GM18526 (cell line): ENCODE data around the gene CRIM1.

Experiments used
- POLR2A ChIP-seq: IDR thresholded peaks from 3 replicates; pipeline ENCODE4 v1.6.1; 2011; ENCODE audit not compliant: insufficient read length; ENCODE audit errors: extremely low read depth

The CRIM1 gene

GRCh38 chr2:36445185-36445866 is 89.7 kb downstream of the CRIM1 start:
- no peak for TF ChIP-seq POLR2A

- TF ChIP-seq POLR2A: no peak
These were observed 90.7 kb downstream of the CRIM1 start for GRCh38 chr2:36446294-36446693.

- no peak for TF ChIP-seq POLR2A
These were observed 93.6 kb downstream of the CRIM1 start for GRCh38 chr2:36449213-36449612.

GRCh38 chr2:36449943-36450392 is 94.4 kb downstream of the CRIM1 start:
- TF ChIP-seq POLR2A: no peak

- TF ChIP-seq POLR2A: no peak
These were observed 95.1 kb downstream of the CRIM1 start for GRCh38 chr2:36450466-36451196.

GRCh38 chr2:36451512-36451911 is 95.9 kb downstream of the CRIM1 start:
- TF ChIP-seq POLR2A: no peak

GRCh38 chr2:36452260-36452659 is 96.7 kb downstream of the CRIM1 start:
- TF ChIP-seq POLR2A: no peak

GRCh38 chr2:36453652-36454051 is 98.1 kb downstream of the CRIM1 start:
- TF ChIP-seq POLR2A: no peak

- no peak for TF ChIP-seq POLR2A
These were observed 99.4 kb downstream of the CRIM1 start for GRCh38 chr2:36455011-36455410.

GRCh38 chr2:36455788-36456187 is 100.2 kb downstream of the CRIM1 start:
- no peak for TF ChIP-seq POLR2A

- TF ChIP-seq POLR2A: no peak
These were observed 100.9 kb downstream of the CRIM1 start for GRCh38 chr2:36456227-36457175.

- no peak for TF ChIP-seq POLR2A
These were observed 102.5 kb downstream of the CRIM1 start for GRCh38 chr2:36458106-36458505.

- no peak for TF ChIP-seq POLR2A
These were observed 104.2 kb downstream of the CRIM1 start for GRCh38 chr2:36459725-36460137.

GRCh38 chr2:36461039-36461681 is 105.6 kb downstream of the CRIM1 start:
- no peak for TF ChIP-seq POLR2A
